CD14-positive monocyte (primary cell): ENCODE results near the gene CYB561D1. TPM values are rescaled to one million over a fixed set of nuclear protein-coding genes. Genes with fewer than 3 reads are reported as not detected.

Source experiments
- DNase-seq, 3 donors: peaks; one replicate each; pipeline ENCODE4 v3.0.0-alpha.2; 2011 to 2022
- H2AFZ ChIP-seq: 2 replicates; pipeline ENCODE4 v1.6.0; 2012; ENCODE audit warnings: mild to moderate bottlenecking, low read depth, low read length, inconsistent platforms; ENCODE audit not compliant: insufficient read depth, poor library complexity, severe bottlenecking
- H3K27ac ChIP-seq, 2 donors: 1 replicate in 1 of 2; 2 replicates in 1 of 2; pipeline ENCODE4 v1.5.1; 2012 to 2013; ENCODE audit warnings: low read length in 2 of 2, control low read depth in 1 of 2, inconsistent platforms in 1 of 2, low read depth in 1 of 2, mild to moderate bottlenecking in 1 of 2
- H3K27me3 ChIP-seq, 2 donors: one replicate each; pipeline versions ENCODE4 v1.6.0 to v1.6.1; 2011 to 2013; ENCODE audit warnings: low read length in 2 of 2; ENCODE audit not compliant: control insufficient read depth in 2 of 2, insufficient read depth in 2 of 2
- H3K36me3 ChIP-seq, 2 donors: replicated peaks in 1 of 2; 1 replicate in 1 of 2; 2 replicates in 1 of 2; pipeline versions ENCODE4 v1.5.1 to v1.6.1; 2012 to 2013; ENCODE audit warnings: low read length in 2 of 2, control low read depth in 1 of 2, inconsistent platforms in 1 of 2, mild to moderate bottlenecking in 1 of 2; ENCODE audit not compliant: insufficient read depth in 2 of 2, control insufficient read depth in 1 of 2
- H3K4me1 ChIP-seq, 2 donors: 1 replicate in 1 of 2; 2 replicates in 1 of 2; pipeline versions ENCODE4 v1.5.1 to v1.6.1; 2012 to 2013; ENCODE audit warnings: low read length in 2 of 2, control low read depth in 1 of 2, inconsistent platforms in 1 of 2, mild to moderate bottlenecking in 1 of 2, moderate library complexity in 1 of 2; ENCODE audit not compliant: insufficient read depth in 2 of 2, control insufficient read depth in 1 of 2
- H3K4me2 ChIP-seq: replicated peaks from 2 replicates; pipeline ENCODE3; 2012; ENCODE audit warnings: low read length, moderate library complexity, mild to moderate bottlenecking; ENCODE audit not compliant: poor library complexity, severe bottlenecking; ENCODE audit errors: extremely low read depth
- H3K4me3 ChIP-seq, 3 experiments: fragments of 200-600 bp in 1 of 3; sonication (generic) in 1 of 3; replicated peaks in 1 of 3; 1 replicate in 2 of 3; 2 replicates in 1 of 3; pipeline ENCODE4 v1.5.1; 2011 to 2013; ENCODE audit warnings: low read length in 3 of 3, mild to moderate bottlenecking in 3 of 3, control low read depth in 2 of 3, low read depth in 2 of 3, inconsistent platforms in 1 of 3, moderate library complexity in 1 of 3
- H3K79me2 ChIP-seq: 2 replicates; pipeline ENCODE4 v1.6.0; 2012; ENCODE audit warnings: mild to moderate bottlenecking, control low read depth, inconsistent platforms, low read length, moderate library complexity; ENCODE audit not compliant: insufficient read depth
- H3K9ac ChIP-seq: 2 replicates; pipeline ENCODE4 v1.6.0; 2017; ENCODE audit warnings: low read length, mild to moderate bottlenecking; ENCODE audit not compliant: insufficient read depth, poor library complexity, severe bottlenecking
- H3K9me3 ChIP-seq, 2 donors: replicated peaks in 1 of 2; 1 replicate in 1 of 2; 2 replicates in 1 of 2; pipeline versions ENCODE4 v1.5.1 to v1.6.1; 2012 to 2013; ENCODE audit warnings: low read length in 2 of 2, control low read depth in 1 of 2; ENCODE audit not compliant: control insufficient read depth in 1 of 2, insufficient read depth in 1 of 2
- H4K20me1 ChIP-seq: 2 replicates; pipeline ENCODE4 v1.6.0; 2012; ENCODE audit warnings: mild to moderate bottlenecking, low read length, control low read depth, moderate library complexity; ENCODE audit not compliant: insufficient read depth
- H3K27ac Mint-ChIP-seq, 7 donors: one replicate each; pipeline ENCODE4 v1.8.0; 2020; ENCODE audit warnings: mild to moderate bottlenecking in 7 of 7, mixed read lengths in 7 of 7, moderate library complexity in 6 of 7, inconsistent platforms in 2 of 7
- H3K27me3 Mint-ChIP-seq, 3 donors: one replicate each; pipeline ENCODE4 v1.8.0; 2021 to 2022; ENCODE audit warnings: low read depth in 3 of 3, mild to moderate bottlenecking in 3 of 3, mixed read lengths in 3 of 3, moderate library complexity in 3 of 3, inconsistent platforms in 1 of 3
- H3K36me3 Mint-ChIP-seq, 2 donors: one replicate each; pipeline ENCODE4 v1.8.0; 2020; ENCODE audit warnings: mixed read lengths in 2 of 2, inconsistent platforms in 1 of 2, mild to moderate bottlenecking in 1 of 2
- H3K4me1 Mint-ChIP-seq: one replicate; pipeline ENCODE4 v1.8.0; 2020; ENCODE audit warnings: mild to moderate bottlenecking, mixed read lengths
- H3K4me3 Mint-ChIP-seq, 2 donors: one replicate each; pipeline ENCODE4 v1.8.0; 2020; ENCODE audit warnings: mild to moderate bottlenecking in 2 of 2, mixed read lengths in 2 of 2, moderate library complexity in 1 of 2
- H3K9me3 Mint-ChIP-seq, 7 donors: one replicate each; pipeline ENCODE4 v1.8.0; 2020 to 2022; ENCODE audit warnings: mixed read lengths in 7 of 7, mild to moderate bottlenecking in 6 of 7, moderate library complexity in 6 of 7, inconsistent platforms in 2 of 7
- WGBS: methylation state at CpG from one replicate; pipeline ENCODE4 v1.1.5; 2013; ENCODE audit warnings: missing lambda C conversion rate; ENCODE audit not compliant: insufficient coverage; 5-methylcytosine and 5-hydroxymethylcytosine counted together
- intact Hi-C, 2 donors: fragments of 100-400 bp; cut with micrococcal nuclease; formaldehyde crosslinking; loops; one replicate each; pipeline versions ENCODE4 v1.15.0 to v1.15.1; 2023
- polyA plus RNA-seq, 3 donors: library from polyadenylated mRNA; depleted of rRNA in 1 of 3; unstranded in 2 of 3; stranded (reverse) in 1 of 3; fragments of 300-500 nt in 2 of 3; fragments of >200 nt in 1 of 3; fragmentation: Illumina TruSeq in 2 of 3; gene quantifications; 1 replicate in 2 of 3; 2 replicates in 1 of 3; pipeline ENCODE4 v1.2.3, GENCODE V29; 2012 to 2021
- TF ChIP-seq, protein P1 (sequence below): fragments of 200-600 bp; IDR thresholded peaks from one replicate; pipeline ENCODE4 v1.8.0; 2022; ENCODE audit warnings: antibody characterized with exemption, mild to moderate bottlenecking

The CYB561D1 gene
- polyA plus RNA-seq, 3 donors, result 1.4 to 13.2 (median 4.2) TPM

DNA sequence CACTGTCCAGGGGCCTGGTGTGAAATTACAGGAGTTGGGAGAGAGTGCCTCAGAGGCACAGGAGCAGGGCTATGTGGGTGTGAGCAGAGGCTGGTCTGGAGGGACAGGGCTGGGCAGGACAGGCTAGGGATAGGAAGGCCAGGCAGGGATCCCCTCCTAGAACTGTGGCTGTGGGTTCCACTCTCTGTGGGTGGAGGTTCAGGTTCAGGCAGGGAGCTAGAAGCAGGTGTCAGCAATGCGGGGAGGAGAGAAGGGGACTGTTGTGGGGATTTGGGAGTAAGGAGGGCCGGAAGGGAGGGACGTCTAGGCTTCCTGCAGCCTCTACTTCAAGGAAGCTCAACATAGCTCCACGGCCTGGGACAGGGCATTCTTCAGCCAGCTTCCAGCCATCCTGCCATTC lies 37.5 kb downstream of the CYB561D1 start:
- Mint-ChIP-seq H3K9me3 (no peaks in the 10 kb centered on the region), H3K4me3 (no peak overlapping the region), H3K27me3 (peaks cover 0 to 5% (median 2%) of the 10 kb centered on the region in 3 donors), H3K27ac (no peak overlapping the region), H3K36me3 (no peaks in the 10 kb centered on the region), H3K4me1 (peaks cover 9% of the 10 kb centered on the region)
- Histone ChIP-seq H3K9ac (no peak overlapping the region), H3K4me3 (no peak overlapping the region), H3K4me2 (no peak overlapping the region), H3K27me3 (no peaks in the 10 kb centered on the region), H2AFZ (peak overlapping the region; percentile 86), H3K79me2 (no peaks in the 10 kb centered on the region), H3K4me1 (peaks cover 10 to 11% of the 10 kb centered on the region in 2 donors), H3K36me3 (no peaks in the 10 kb centered on the region), H4K20me1 (no peaks in the 10 kb centered on the region), H3K9me3 (no peaks in the 10 kb centered on the region), H3K27ac (no peak overlapping the region)
- WGBS, result 94% methylated on average over 2 of the region's 4 CpGs
- intact Hi-C loops, result loop anchor here in 1 of 2 donors (10.0 kb wide), 1 partner anchor 257 kb away; no protein-coding TSS in a partner anchor
- no peak for DNase-seq
- TF ChIP-seq, protein P1, sequence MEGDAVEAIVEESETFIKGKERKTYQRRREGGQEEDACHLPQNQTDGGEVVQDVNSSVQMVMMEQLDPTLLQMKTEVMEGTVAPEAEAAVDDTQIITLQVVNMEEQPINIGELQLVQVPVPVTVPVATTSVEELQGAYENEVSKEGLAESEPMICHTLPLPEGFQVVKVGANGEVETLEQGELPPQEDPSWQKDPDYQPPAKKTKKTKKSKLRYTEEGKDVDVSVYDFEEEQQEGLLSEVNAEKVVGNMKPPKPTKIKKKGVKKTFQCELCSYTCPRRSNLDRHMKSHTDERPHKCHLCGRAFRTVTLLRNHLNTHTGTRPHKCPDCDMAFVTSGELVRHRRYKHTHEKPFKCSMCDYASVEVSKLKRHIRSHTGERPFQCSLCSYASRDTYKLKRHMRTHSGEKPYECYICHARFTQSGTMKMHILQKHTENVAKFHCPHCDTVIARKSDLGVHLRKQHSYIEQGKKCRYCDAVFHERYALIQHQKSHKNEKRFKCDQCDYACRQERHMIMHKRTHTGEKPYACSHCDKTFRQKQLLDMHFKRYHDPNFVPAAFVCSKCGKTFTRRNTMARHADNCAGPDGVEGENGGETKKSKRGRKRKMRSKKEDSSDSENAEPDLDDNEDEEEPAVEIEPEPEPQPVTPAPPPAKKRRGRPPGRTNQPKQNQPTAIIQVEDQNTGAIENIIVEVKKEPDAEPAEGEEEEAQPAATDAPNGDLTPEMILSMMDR, result no peak

DNA sequence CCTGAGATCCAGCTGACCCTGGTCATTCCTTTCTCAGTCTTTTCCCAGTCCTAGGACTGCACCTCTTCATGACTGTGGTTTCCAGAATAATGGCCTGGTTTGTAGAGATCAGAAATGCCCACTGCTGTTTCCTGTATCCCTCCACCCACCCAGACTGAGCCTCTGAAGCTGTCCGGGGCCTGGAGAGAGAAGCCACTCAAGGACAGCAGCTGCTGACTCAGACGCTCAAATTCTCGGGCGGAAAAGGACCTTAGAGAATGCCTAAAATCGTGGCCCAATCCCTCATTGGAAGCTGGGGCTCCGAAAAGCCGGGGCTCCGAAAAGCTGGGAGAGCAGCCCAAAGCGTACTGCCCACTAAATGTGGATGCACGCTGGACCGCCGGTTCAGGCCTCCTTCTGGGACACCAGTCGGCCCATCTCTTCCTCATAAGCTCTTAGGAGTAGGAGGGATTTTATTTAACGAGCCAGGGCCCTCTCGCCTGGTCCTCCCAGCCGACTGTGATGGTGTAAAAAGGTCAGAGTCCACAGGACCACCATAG lies 38.0 kb downstream of the CYB561D1 start:
- no peaks in the 10 kb centered on the region for H3K9me3 ChIP-seq
- WGBS, result 61% methylated on average over 8 of the region's 16 CpGs
- peaks cover 9% of the 10 kb centered on the region for H3K4me1 Mint-ChIP-seq
- H2AFZ ChIP-seq, result peak overlapping the region; percentile 86
- H3K9ac ChIP-seq, result no peak overlapping the region
- no peaks in the 10 kb centered on the region for H3K79me2 ChIP-seq
- peak overlapping the region in 1 of 3 experiments; percentile 59 for H3K4me3 ChIP-seq
- intact Hi-C loops, result loop anchor here (2.0 to 10.0 kb wide), 4 partner anchors 37 to 269 kb away; partner anchors contain the start of gene CYB561D1 (in 1 of the 2)
- H3K4me2 ChIP-seq, result peak overlapping the region; percentile 68
- no peak for DNase-seq
- H3K9me3 Mint-ChIP-seq, result no peaks in the 10 kb centered on the region
- H3K27me3 Mint-ChIP-seq, result peaks cover 0 to 5% (median 2%) of the 10 kb centered on the region in 3 donors
- H3K27me3 ChIP-seq, result no peaks in the 10 kb centered on the region
- H3K27ac ChIP-seq, result no peak overlapping the region
- H3K4me3 Mint-ChIP-seq, result no peak overlapping the region
- peaks cover 10 to 11% of the 10 kb centered on the region in 2 donors for H3K4me1 ChIP-seq
- H4K20me1 ChIP-seq, result no peaks in the 10 kb centered on the region
- H3K36me3 ChIP-seq, result no peaks in the 10 kb centered on the region
- no peak overlapping the region for H3K27ac Mint-ChIP-seq
- TF ChIP-seq, protein P1, result no peak
- H3K36me3 Mint-ChIP-seq, result no peaks in the 10 kb centered on the region
